HEK293T (cell line): ENCODE results near the gene GALNT14.

ENCODE experiments used
- ARNT ChIP-seq: fragments of 450-650 bp; IDR thresholded peaks from 2 replicates; pipeline ENCODE4 v1.6.1; 2017; ENCODE audit warnings: mild to moderate bottlenecking
- BHLHE40 ChIP-seq: fragments of 450-650 bp; IDR thresholded peaks from 2 replicates; pipeline ENCODE4 v1.6.1; 2016; ENCODE audit warnings: mild to moderate bottlenecking, moderate library complexity, borderline replicate concordance
- CTBP1 ChIP-seq: fragments of 450-650 bp; IDR thresholded peaks from 2 replicates; pipeline ENCODE4 v1.6.1; 2016; ENCODE audit warnings: borderline replicate concordance
- ELF4 ChIP-seq: fragments of 450-650 bp; IDR thresholded peaks from 2 replicates; pipeline ENCODE4 v1.6.1; 2017; ENCODE audit warnings: antibody characterized with exemption
- FOXA1 ChIP-seq: fragments of 450-650 bp; IDR thresholded peaks from 2 replicates; pipeline ENCODE4 v1.6.1; 2016; ENCODE audit warnings: mild to moderate bottlenecking
- FOXK2 ChIP-seq: fragments of 450-650 bp; IDR thresholded peaks from 2 replicates; pipeline ENCODE4 v1.6.1; 2016; ENCODE audit warnings: mild to moderate bottlenecking
- FOXM1 ChIP-seq: fragments of 450-650 bp; IDR thresholded peaks from 2 replicates; pipeline ENCODE4 v1.6.1; 2017; ENCODE audit warnings: mild to moderate bottlenecking, borderline replicate concordance
- HDGF ChIP-seq: fragments of 450-650 bp; IDR thresholded peaks from 2 replicates; pipeline ENCODE4 v1.6.1; 2017; ENCODE audit warnings: antibody characterized with exemption, borderline replicate concordance
- LEF1 ChIP-seq: fragments of 450-650 bp; IDR thresholded peaks from 2 replicates; pipeline ENCODE4 v1.6.1; 2017; ENCODE audit warnings: mild to moderate bottlenecking, borderline replicate concordance
- NFRKB ChIP-seq: fragments of 450-650 bp; IDR thresholded peaks from 2 replicates; pipeline ENCODE4 v1.6.1; 2016; ENCODE audit warnings: mild to moderate bottlenecking, moderate library complexity
- PKNOX1 ChIP-seq: fragments of 450-650 bp; IDR thresholded peaks from 2 replicates; pipeline ENCODE4 v1.6.1; 2016
- SP1 ChIP-seq: fragments of 450-650 bp; IDR thresholded peaks from 2 replicates; pipeline ENCODE4 v1.6.1; 2017
- TARDBP ChIP-seq: fragments of 450-650 bp; IDR thresholded peaks from 2 replicates; pipeline ENCODE4 v1.6.1; 2016
- ZNF384 ChIP-seq: fragments of 450-650 bp; IDR thresholded peaks from 2 replicates; pipeline ENCODE4 v1.6.1; 2016

GRCh38 chr2:30872797-30873196 is 265.4 kb downstream of the GALNT14 start:
- TF ChIP-seq FOXK2, result no peak
- TF ChIP-seq NFRKB, result no peak
- no peak for TF ChIP-seq BHLHE40
- TF ChIP-seq LEF1, result no peak
- no peak for TF ChIP-seq CTBP1
- TF ChIP-seq PKNOX1, result no peak
- no peak for TF ChIP-seq FOXA1
- TF ChIP-seq ARNT, result no peak
- no peak for TF ChIP-seq FOXM1
- no peak for TF ChIP-seq TARDBP
- TF ChIP-seq ELF4, result no peak
- no peak for TF ChIP-seq HDGF
- TF ChIP-seq SP1, result no peak
- TF ChIP-seq ZNF384, result no peak
